SJSA1 (cell line): Measurements from ENCODE around the gene MRFAP1. TPM values are rescaled to one million over a fixed set of nuclear protein-coding genes. Genes with fewer than 3 reads are reported as not detected.
A peak's percentile ranks its signal among the peaks of the same experiment; 100 is the strongest.
"Not testable (repeated sequence)": the region's sequence is repeated elsewhere in the genome, so short reads cannot be mapped to it uniquely, and the experiment has no call there.

Source experiments
- DNase-seq, 2 experiments: peaks; one replicate each; pipeline ENCODE4 v3.0.0-alpha.2; 2015 to 2020; ENCODE audit warnings: low spot score in 2 of 2, low read depth in 1 of 2
- H3K27ac ChIP-seq: fragments of 250-450 bp; sonication (Bioruptor Pico); 2 replicates; pipeline ENCODE4 v1.5.1; 2020; ENCODE audit warnings: mild to moderate bottlenecking, moderate library complexity
- H3K27me3 ChIP-seq: fragments of 250-450 bp; sonication (Bioruptor Pico); replicated peaks from 2 replicates; pipeline ENCODE4 v1.5.1; 2020; ENCODE audit warnings: mild to moderate bottlenecking, moderate library complexity
- H3K36me3 ChIP-seq: fragments of 250-450 bp; sonication (Bioruptor Pico); 2 replicates; pipeline ENCODE4 v1.5.1; 2020; ENCODE audit warnings: mild to moderate bottlenecking
- H3K4me1 ChIP-seq: fragments of 250-450 bp; sonication (Bioruptor Pico); replicated peaks from 2 replicates; pipeline ENCODE4 v1.6.1; 2021; ENCODE audit warnings: mild to moderate bottlenecking
- H3K4me3 ChIP-seq: fragments of 250-450 bp; sonication (Bioruptor Pico); 2 replicates; pipeline ENCODE4 v1.5.1; 2020; ENCODE audit warnings: mild to moderate bottlenecking
- H3K9me3 ChIP-seq: fragments of 250-450 bp; sonication (Bioruptor Pico); replicated peaks from 2 replicates; pipeline ENCODE4 v1.5.1; 2020; ENCODE audit warnings: mild to moderate bottlenecking
- total RNA-seq: library from RNA; depleted of rRNA; stranded (reverse); fragments of >200 nt; shearing (Covaris generic); gene quantifications from 2 replicates; pipeline ENCODE4 v1.2.3, GENCODE V29; 2014

MRFAP1 gene
- total RNA-seq, 1 experiment from 2014 or later: 65.2 TPM

GRCh38 chr4:6633091-6633906, 7.2 kb upstream of the MRFAP1 start:
- no peak overlapping the region for H3K27ac ChIP-seq
- DNase-seq: no peak

GRCh38 chr4:6634746-6635145, 5.7 kb upstream of the MRFAP1 start:
- no peaks in the 10 kb centered on the region for H3K9me3 ChIP-seq
- no peak overlapping the region for H3K4me3 ChIP-seq
- DNase-seq: no peak
- H3K4me1 ChIP-seq: no peaks in the 10 kb centered on the region
- no peaks in the 10 kb centered on the region for H3K36me3 ChIP-seq
- no peak overlapping the region for H3K27ac ChIP-seq
- H3K27me3 ChIP-seq: no peaks in the 10 kb centered on the region

More at GRCh38 chr4:6633091-6633906, 7.2 kb upstream of the MRFAP1 start:
- Histone ChIP-seq H3K4me1 (no peaks in the 10 kb centered on the region), H3K27me3 (no peaks in the 10 kb centered on the region), H3K9me3 (no peaks in the 10 kb centered on the region), H3K36me3 (no peaks in the 10 kb centered on the region), H3K4me3 (no peak overlapping the region)

GRCh38 chr4:6639137-6639680, 1.3 kb upstream of the MRFAP1 start:
- Histone ChIP-seq H3K27me3 (no peaks in the 10 kb centered on the region), H3K27ac (no peak overlapping the region), H3K36me3 (peaks cover 26% of the 10 kb centered on the region), H3K4me3 (no peak overlapping the region), H3K9me3 (no peaks in the 10 kb centered on the region), H3K4me1 (peaks cover 10% of the 10 kb centered on the region)
- no peak for DNase-seq

- H3K27me3 ChIP-seq: no peaks in the 10 kb centered on the region
- peaks cover 10% of the 10 kb centered on the region for H3K4me1 ChIP-seq
- peak in 1 of 2 experiments; percentile 27 for DNase-seq
- peak overlapping the region; percentile 71 for H3K4me3 ChIP-seq
- no peaks in the 10 kb centered on the region for H3K9me3 ChIP-seq
- peaks cover 26% of the 10 kb centered on the region for H3K36me3 ChIP-seq
- H3K27ac ChIP-seq: peak overlapping the region; percentile 71
Measured at GRCh38 chr4:6641164-6641970, 882 bp downstream of the MRFAP1 start.

- H3K4me3 ChIP-seq: peak overlapping the region; percentile 71
- peaks cover 26% of the 10 kb centered on the region for H3K36me3 ChIP-seq
- H3K9me3 ChIP-seq: no peaks in the 10 kb centered on the region
- no peak for DNase-seq
- H3K27ac ChIP-seq: 0 out of 2 replicates have a peak overlapping the region, but pooled peaks have one; percentile 71
- H3K27me3 ChIP-seq: no peaks in the 10 kb centered on the region
- peaks cover 10% of the 10 kb centered on the region for H3K4me1 ChIP-seq
Measured at GRCh38 chr4:6641971-6642320, 1.5 kb downstream of the MRFAP1 start.

- Histone ChIP-seq H3K27ac (no peak overlapping the region), H3K4me3 (no peak overlapping the region), H3K27me3 (no peaks in the 10 kb centered on the region), H3K9me3 (no peaks in the 10 kb centered on the region), H3K4me1 (peaks cover 10% of the 10 kb centered on the region), H3K36me3 (peaks cover 26% of the 10 kb centered on the region)
- no peak for DNase-seq
Measured at GRCh38 chr4:6643141-6643847, 2.8 kb downstream of the MRFAP1 start.

GRCh38 chr4:6644792-6645530, 4.5 kb downstream of the MRFAP1 start:
- Histone ChIP-seq H3K27ac (no peak overlapping the region), H3K4me3 (no peak overlapping the region), H3K27me3 (no peaks in the 10 kb centered on the region), H3K4me1 (peaks cover 10% of the 10 kb centered on the region), H3K36me3 (peaks cover 26% of the 10 kb centered on the region), H3K9me3 (no peaks in the 10 kb centered on the region)
- no peak for DNase-seq

- no peak overlapping the region for H3K27ac ChIP-seq
- no peaks in the 10 kb centered on the region for H3K9me3 ChIP-seq
- peaks cover 15% of the 10 kb centered on the region for H3K36me3 ChIP-seq
- DNase-seq: no peak
- H3K4me1 ChIP-seq: peaks cover 6% of the 10 kb centered on the region
- no peak overlapping the region for H3K4me3 ChIP-seq
- H3K27me3 ChIP-seq: no peaks in the 10 kb centered on the region
Measured at GRCh38 chr4:6647169-6647568, 6.7 kb downstream of the MRFAP1 start.

- Histone ChIP-seq H3K9me3 (no peaks in the 10 kb centered on the region), H3K4me1 (peaks cover under 1% of the 10 kb centered on the region), H3K4me3 (no peak overlapping the region), H3K27me3 (no peaks in the 10 kb centered on the region), H3K27ac (no peak overlapping the region), H3K36me3 (peaks cover 10% of the 10 kb centered on the region)
- no peak for DNase-seq
Measured at GRCh38 chr4:6647582-6648230, 7.2 kb downstream of the MRFAP1 start.

- no peak overlapping the region for H3K4me3 ChIP-seq
- no peaks in the 10 kb centered on the region for H3K4me1 ChIP-seq
- DNase-seq: no peak
- H3K27ac ChIP-seq: no peak overlapping the region
- no peaks in the 10 kb centered on the region for H3K36me3 ChIP-seq
- no peaks in the 10 kb centered on the region for H3K27me3 ChIP-seq
- H3K9me3 ChIP-seq: no peaks in the 10 kb centered on the region
Measured at GRCh38 chr4:6649216-6649615, 8.7 kb downstream of the MRFAP1 start.

- H3K36me3 ChIP-seq, H3K9me3 ChIP-seq, H3K27ac ChIP-seq, H3K4me3 ChIP-seq, H3K4me1 ChIP-seq, H3K27me3 ChIP-seq, DNase-seq: not testable (repeated sequence)
Measured at GRCh38 chr4:6654211-6654610, 13.7 kb downstream of the MRFAP1 start.

GRCh38 chr4:6655291-6655690, 14.8 kb downstream of the MRFAP1 start:
- not testable (repeated sequence) for H3K36me3 ChIP-seq, H3K27me3 ChIP-seq, H3K27ac ChIP-seq, H3K4me1 ChIP-seq, H3K9me3 ChIP-seq, DNase-seq, H3K4me3 ChIP-seq

- H3K4me3 ChIP-seq: no peak overlapping the region
- no peak for DNase-seq
- no peaks in the 10 kb centered on the region for H3K9me3 ChIP-seq
- no peaks in the 10 kb centered on the region for H3K4me1 ChIP-seq
- H3K27me3 ChIP-seq: peaks cover 3% of the 10 kb centered on the region; the same call in 1 of the 2 replicates
- H3K36me3 ChIP-seq: no peaks in the 10 kb centered on the region
- no peak overlapping the region for H3K27ac ChIP-seq
Measured at GRCh38 chr4:6655924-6656323, 15.4 kb downstream of the MRFAP1 start.
